Measurements from ENCODE around the gene FAM32A. TPM values are rescaled to one million over a fixed set of nuclear protein-coding genes. Genes with fewer than 3 reads are reported as not detected.

Gene FAM32A
- total and polyA plus RNA-seq, 10 of the 15 experiments (the other 5 are each of a cell fraction or from before 2014, with no cell fraction given) = 33.3 to 116 (median 71.9) TPM

- TF ChIP-seq ATF3 (IDR thresholded peaks at IDR 0.05; ENCODE audit: borderline replicate concordance, extremely low read depth, low read depth, low read length) (no peak), SMC3 (IDR thresholded peaks at IDR 0.05; ENCODE audit: borderline replicate concordance, low read length) (no peak), IKZF1 (conservative IDR thresholded peaks at IDR 0.05) (peak; percentile 95), BCL11A (IDR thresholded peaks at IDR 0.05; ENCODE audit: low read depth, low read length) (peak; percentile 77), SREBF2 (IDR thresholded peaks at IDR 0.05; ENCODE audit: low read length) (no peak), NFYA (IDR thresholded peaks at IDR 0.05; ENCODE audit: borderline replicate concordance, low read depth, low read length) (no peak), ZZZ3 (IDR thresholded peaks at IDR 0.05; ENCODE audit: control insufficient read depth, insufficient read length, low read depth) (no peak), LARP7 (IDR thresholded peaks at IDR 0.05) (0 out of 2 replicates have a peak, but pooled peaks have one; percentile 11), CBX5 (IDR thresholded peaks at IDR 0.05; ENCODE audit: low read depth) (0 out of 2 replicates have a peak, but pooled peaks have one; percentile 29), E2F4 (IDR thresholded peaks at IDR 0.05; ENCODE audit: low read depth, low read length) (no peak), ZBTB40 (IDR thresholded peaks at IDR 0.05; ENCODE audit: borderline replicate concordance) (no peak), KDM1A (IDR thresholded peaks at IDR 0.05; ENCODE audit: borderline replicate concordance) (no peak), IRF4 (IDR thresholded peaks at IDR 0.05; ENCODE audit: low read depth, low read length) (peak; percentile 37; the same call in 1 of the 2 replicates), POLR2A (IDR thresholded peaks at IDR 0.05; ENCODE audit: low read depth, low read length) (no peak), SIN3A (IDR thresholded peaks at IDR 0.05; ENCODE audit: low read depth, low read length) (no peak), HDAC6 (IDR thresholded peaks at IDR 0.05; ENCODE audit: unreplicated experiment) (no peak), ZBED1 (IDR thresholded peaks at IDR 0.05; ENCODE audit: borderline replicate concordance) (peak; percentile 89), POLR2AphosphoS5 (IDR thresholded peaks at IDR 0.05; ENCODE audit: low read length) (no peak), BRCA1 (IDR thresholded peaks at IDR 0.05; ENCODE audit: low read depth, low read length) (no peak), POU2F2 (IDR thresholded peaks at IDR 0.05; ENCODE audit: borderline replicate concordance, low read depth, low read length) (peak; percentile 64; the same call in 1 of the 3 replicates), CHD2 (IDR thresholded peaks at IDR 0.05; ENCODE audit: borderline replicate concordance, low read depth, low read length) (peak; percentile 74; the same call in 1 of the 2 replicates), USF1 (IDR thresholded peaks at IDR 0.05; ENCODE audit: borderline replicate concordance, extremely low read length, insufficient read depth, low read depth, low read length) (no peak), TCF3 (IDR thresholded peaks at IDR 0.05; ENCODE audit: borderline replicate concordance, insufficient read depth, low read depth, low read length) (no peak), IRF3 (IDR thresholded peaks at IDR 0.05) (no peak), DPF2 (IDR thresholded peaks at IDR 0.05) (peak; percentile 80), SMARCA5 (IDR thresholded peaks at IDR 0.05) (no peak), RBBP5 (conservative IDR thresholded peaks at IDR 0.05) (no peak)
Measured at GRCh38 chr19:16139752-16140151, 45.5 kb upstream of the FAM32A start (continued).
